HL-60 (cell line): ENCODE results near the gene HORMAD2.

Experiments
- POLR2AphosphoS5 ChIP-seq: IDR thresholded peaks from 2 replicates; pipeline ENCODE4 v1.6.1; 2012; ENCODE audit warnings: low read depth
- SPI1 ChIP-seq: IDR thresholded peaks from 2 replicates; pipeline ENCODE4 v1.6.1; 2012; ENCODE audit warnings: low read depth, mild to moderate bottlenecking, borderline replicate concordance
- TF ChIP-seq, protein P1 (sequence below): IDR thresholded peaks from one replicate; pipeline ENCODE4 v1.5.1; 2011; ENCODE audit warnings: low read length, control low read depth, inconsistent platforms; ENCODE audit not compliant: insufficient read depth
- TF ChIP-seq, protein P2 (sequence below): IDR thresholded peaks from 2 replicates; pipeline ENCODE4 v1.6.1; 2012; ENCODE audit warnings: low read depth; ENCODE audit not compliant: insufficient replicate concordance

DNA sequence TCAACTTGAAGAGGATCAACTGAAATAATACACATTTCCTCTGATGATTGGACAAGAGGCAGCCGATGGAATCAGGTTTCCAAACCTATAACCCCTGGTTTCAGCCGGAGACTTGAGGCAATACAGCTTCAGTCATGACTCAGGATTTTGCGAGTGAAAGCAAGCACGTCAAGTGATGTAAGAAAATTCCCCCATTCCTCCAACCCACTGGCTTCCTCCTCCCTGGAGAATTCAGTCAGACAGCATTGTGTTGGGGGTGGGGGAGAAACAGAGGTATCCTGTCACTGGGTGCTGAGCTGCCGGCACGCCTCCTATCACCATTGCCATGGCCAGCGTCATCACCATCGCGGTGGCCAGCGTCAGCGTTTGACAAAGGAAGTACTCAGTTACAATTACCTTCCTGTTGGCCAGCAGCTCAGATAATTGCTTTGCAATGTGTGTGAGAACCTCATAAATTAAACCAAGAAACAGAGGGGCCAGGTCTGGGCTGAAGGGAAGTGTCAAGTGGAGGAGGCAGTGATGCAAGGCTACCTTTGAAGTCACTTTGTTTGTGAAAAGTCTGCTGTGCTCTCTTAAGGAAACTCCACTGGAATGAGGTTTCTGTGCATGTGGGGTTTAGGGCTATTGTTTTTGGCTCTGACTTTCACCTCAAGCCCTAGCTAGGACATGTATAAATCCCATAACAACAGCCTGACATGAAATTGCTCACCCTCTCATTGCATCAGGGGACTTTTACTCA lies 116.0 kb downstream of the HORMAD2 start:
- TF ChIP-seq SPI1: peak; percentile 61; the same call in 1 of the 2 replicates
- TF ChIP-seq POLR2AphosphoS5: no peak
- TF ChIP-seq, protein P1, sequence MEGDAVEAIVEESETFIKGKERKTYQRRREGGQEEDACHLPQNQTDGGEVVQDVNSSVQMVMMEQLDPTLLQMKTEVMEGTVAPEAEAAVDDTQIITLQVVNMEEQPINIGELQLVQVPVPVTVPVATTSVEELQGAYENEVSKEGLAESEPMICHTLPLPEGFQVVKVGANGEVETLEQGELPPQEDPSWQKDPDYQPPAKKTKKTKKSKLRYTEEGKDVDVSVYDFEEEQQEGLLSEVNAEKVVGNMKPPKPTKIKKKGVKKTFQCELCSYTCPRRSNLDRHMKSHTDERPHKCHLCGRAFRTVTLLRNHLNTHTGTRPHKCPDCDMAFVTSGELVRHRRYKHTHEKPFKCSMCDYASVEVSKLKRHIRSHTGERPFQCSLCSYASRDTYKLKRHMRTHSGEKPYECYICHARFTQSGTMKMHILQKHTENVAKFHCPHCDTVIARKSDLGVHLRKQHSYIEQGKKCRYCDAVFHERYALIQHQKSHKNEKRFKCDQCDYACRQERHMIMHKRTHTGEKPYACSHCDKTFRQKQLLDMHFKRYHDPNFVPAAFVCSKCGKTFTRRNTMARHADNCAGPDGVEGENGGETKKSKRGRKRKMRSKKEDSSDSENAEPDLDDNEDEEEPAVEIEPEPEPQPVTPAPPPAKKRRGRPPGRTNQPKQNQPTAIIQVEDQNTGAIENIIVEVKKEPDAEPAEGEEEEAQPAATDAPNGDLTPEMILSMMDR: no peak
- TF ChIP-seq, protein P2, sequence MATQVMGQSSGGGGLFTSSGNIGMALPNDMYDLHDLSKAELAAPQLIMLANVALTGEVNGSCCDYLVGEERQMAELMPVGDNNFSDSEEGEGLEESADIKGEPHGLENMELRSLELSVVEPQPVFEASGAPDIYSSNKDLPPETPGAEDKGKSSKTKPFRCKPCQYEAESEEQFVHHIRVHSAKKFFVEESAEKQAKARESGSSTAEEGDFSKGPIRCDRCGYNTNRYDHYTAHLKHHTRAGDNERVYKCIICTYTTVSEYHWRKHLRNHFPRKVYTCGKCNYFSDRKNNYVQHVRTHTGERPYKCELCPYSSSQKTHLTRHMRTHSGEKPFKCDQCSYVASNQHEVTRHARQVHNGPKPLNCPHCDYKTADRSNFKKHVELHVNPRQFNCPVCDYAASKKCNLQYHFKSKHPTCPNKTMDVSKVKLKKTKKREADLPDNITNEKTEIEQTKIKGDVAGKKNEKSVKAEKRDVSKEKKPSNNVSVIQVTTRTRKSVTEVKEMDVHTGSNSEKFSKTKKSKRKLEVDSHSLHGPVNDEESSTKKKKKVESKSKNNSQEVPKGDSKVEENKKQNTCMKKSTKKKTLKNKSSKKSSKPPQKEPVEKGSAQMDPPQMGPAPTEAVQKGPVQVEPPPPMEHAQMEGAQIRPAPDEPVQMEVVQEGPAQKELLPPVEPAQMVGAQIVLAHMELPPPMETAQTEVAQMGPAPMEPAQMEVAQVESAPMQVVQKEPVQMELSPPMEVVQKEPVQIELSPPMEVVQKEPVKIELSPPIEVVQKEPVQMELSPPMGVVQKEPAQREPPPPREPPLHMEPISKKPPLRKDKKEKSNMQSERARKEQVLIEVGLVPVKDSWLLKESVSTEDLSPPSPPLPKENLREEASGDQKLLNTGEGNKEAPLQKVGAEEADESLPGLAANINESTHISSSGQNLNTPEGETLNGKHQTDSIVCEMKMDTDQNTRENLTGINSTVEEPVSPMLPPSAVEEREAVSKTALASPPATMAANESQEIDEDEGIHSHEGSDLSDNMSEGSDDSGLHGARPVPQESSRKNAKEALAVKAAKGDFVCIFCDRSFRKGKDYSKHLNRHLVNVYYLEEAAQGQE: no peak
